DMS153 (cell line): Measurements from ENCODE around the gene SPIN2B.

Source experiments
- DNase-seq: peaks from one replicate; lab custom pipeline; 2025; lab: John Stamatoyannopoulos, UW

SPIN2B gene

GRCh38 chrX:57070185-57070984 is 51.0 kb downstream of the SPIN2B start:
- no peak for DNase-seq
